Left lung (tissue), 10 donors: ENCODE data around the gene PRSS50. TPM values are rescaled to one million over a fixed set of nuclear protein-coding genes. Genes with fewer than 3 reads are reported as not detected.
A peak's percentile ranks its signal among the peaks of the same experiment; 100 is the strongest.
"Not testable (repeated sequence)": the region's sequence is repeated elsewhere in the genome, so short reads cannot be mapped to it uniquely, and the experiment has no call there.

ENCODE experiments used
- ATAC-seq: fragments of 200-7000 bp; cut with Tn5 transposase; one replicate; pipeline ENCODE4 v1.9.1; 2020; ENCODE audit warnings: moderate library complexity
- DNase-seq, 4 donors: peaks; one replicate each; pipeline ENCODE4 v3.0.0-alpha.2; 2013 to 2020
- H3K27ac ChIP-seq, 2 donors: fragments of 200-600 bp; sonication (generic) in 1 of 2; one replicate each; pipeline versions ENCODE4 v1.5.0 to v1.8.0; 2020 to 2021
- H3K27me3 ChIP-seq, 2 donors: fragments of 200-600 bp; sonication (generic) in 1 of 2; one replicate each; pipeline versions ENCODE4 v1.5.0 to v1.8.0; 2020 to 2021
- H3K36me3 ChIP-seq, 2 donors: fragments of 200-600 bp; sonication (generic) in 1 of 2; one replicate each; pipeline versions ENCODE4 v1.5.0 to v1.8.0; 2020 to 2021
- H3K4me1 ChIP-seq, 2 donors: fragments of 200-600 bp; one replicate each; pipeline ENCODE4 v1.8.0; 2021
- H3K4me3 ChIP-seq, 2 donors: fragments of 200-600 bp; sonication (generic) in 1 of 2; one replicate each; pipeline versions ENCODE4 v1.5.0 to v1.8.0; 2020 to 2021; ENCODE audit warnings: mild to moderate bottlenecking in 1 of 2
- H3K9me3 ChIP-seq, 2 donors: fragments of 200-600 bp; sonication (generic) in 1 of 2; one replicate each; pipeline versions ENCODE4 v1.5.0 to v1.8.0; 2020 to 2021
- CTCF ChIP-seq, 2 donors: fragments of 200-600 bp; sonication (generic) in 1 of 2; IDR thresholded peaks; one replicate each; pipeline versions ENCODE4 v1.5.0 to v1.8.0; 2021; ENCODE audit warnings: antibody characterized with exemption in 2 of 2
- intact Hi-C, 2 donors: fragments of 100-400 bp; cut with DNase I; formaldehyde crosslinking; loops; one replicate each; pipeline versions ENCODE4 v1.11.2 to v1.14.2; 2022
- polyA plus RNA-seq, 6 donors: library from polyadenylated mRNA; unstranded; fragments of 120-200 nt; gene quantifications; one replicate each; pipeline ENCODE4 v1.2.1, GENCODE V29; 2013; ENCODE audit not compliant: insufficient read length in 6 of 6
- total RNA-seq, 2 donors: library from RNA; stranded (reverse); fragmentation: NEBNext Ultra II Directional; extraction: Animal tissue kit (Norgen Biotek cat#: 25700); gene quantifications; one replicate each; pipeline ENCODE4 v1.2.1, GENCODE V29; 2021
- donor health status: DM: no; HTN: yes; CAD: no.
- donor health status: DM: no; HTN: no; CAD: no.

Gene PRSS50
- total and polyA plus RNA-seq, 8 donors: 0.24 to 1.1 (median 0.66) TPM

GRCh38 chr3:46705022-46705530 is 12.6 kb downstream of the PRSS50 start:
- ATAC-seq (peak; percentile 93), DNase-seq (peak; percentile 63 to 85 (median 71))
- intact Hi-C loops: loop anchor here in 1 of 2 donors (5.0 kb wide), 1 partner anchor 202 kb away; no protein-coding TSS in a partner anchor

DNA sequence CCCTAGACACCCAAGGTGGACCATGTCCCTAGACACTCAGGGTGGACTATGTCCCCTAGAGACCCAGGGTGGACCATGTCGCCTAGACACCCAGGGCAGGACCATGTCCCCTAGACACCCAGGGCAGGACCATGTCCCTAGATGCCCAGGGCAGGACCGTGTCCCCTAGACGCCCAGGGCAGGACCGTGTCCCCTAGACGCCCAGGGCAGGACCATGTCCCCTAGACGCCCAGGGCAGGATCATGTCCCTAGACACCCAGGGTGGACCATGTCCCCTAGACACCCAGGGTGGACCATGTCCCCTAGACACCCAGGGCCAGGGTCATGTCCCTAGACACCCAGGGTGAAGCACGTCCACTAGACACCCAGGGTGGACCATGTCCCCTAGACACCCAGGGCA is 13.3 kb downstream of the PRSS50 start:
- H3K9me3 ChIP-seq, intact Hi-C loops, H3K36me3 ChIP-seq, H3K27ac ChIP-seq, ATAC-seq, H3K4me3 ChIP-seq: not testable (repeated sequence)
- Histone ChIP-seq H3K27me3 (peaks cover 6 to 39% of the 10 kb centered on the region in 2 donors), H3K4me1 (peaks cover 6 to 25% of the 10 kb centered on the region in 2 donors)
- DNase-seq: peak in 1 of 4 donors; percentile 31

More at GRCh38 chr3:46705022-46705530, 12.6 kb downstream of the PRSS50 start:
- Histone ChIP-seq H3K27ac (no peak overlapping the region), H3K4me1 (peaks cover 1 to 18% of the 10 kb centered on the region in 2 donors), H3K4me3 (no peak overlapping the region), H3K9me3 (no peaks in the 10 kb centered on the region), H3K27me3 (peaks cover 6 to 39% of the 10 kb centered on the region in 2 donors), H3K36me3 (no peaks in the 10 kb centered on the region)
- TF ChIP-seq CTCF (IDR thresholded peaks at IDR 0.05): peak; percentile 97 to 98

- H3K4me1 ChIP-seq: peaks cover 6 to 28% of the 10 kb centered on the region in 2 donors
- H3K27me3 ChIP-seq: peaks cover 6 to 39% of the 10 kb centered on the region in 2 donors
- intact Hi-C loops: no loop called here
- H3K36me3 ChIP-seq: no peaks in the 10 kb centered on the region
- TF ChIP-seq CTCF (IDR thresholded peaks at IDR 0.05): no peak
- DNase-seq: peak in 1 of 4 donors; percentile 31
- H3K27ac ChIP-seq: no peak overlapping the region
- H3K4me3 ChIP-seq: no peak overlapping the region
- no peaks in the 10 kb centered on the region for H3K9me3 ChIP-seq
- no peak for ATAC-seq
Observed at GRCh38 chr3:46703013-46703520, 14.6 kb downstream of the PRSS50 start.

GRCh38 chr3:46702246-46703012 is 15.2 kb downstream of the PRSS50 start:
- ATAC-seq (no peak), DNase-seq (peak in 1 of 4 donors; percentile 44)
- no peak for TF ChIP-seq CTCF (IDR thresholded peaks at IDR 0.05)
- intact Hi-C loops: no loop called here
- H3K9me3 ChIP-seq: no peaks in the 10 kb centered on the region
- no peak overlapping the region for H3K27ac ChIP-seq
- H3K4me1 ChIP-seq: peaks cover 6 to 28% of the 10 kb centered on the region in 2 donors
- peaks cover 6 to 39% of the 10 kb centered on the region in 2 donors for H3K27me3 ChIP-seq
- no peak overlapping the region for H3K4me3 ChIP-seq
- H3K36me3 ChIP-seq: no peaks in the 10 kb centered on the region

DNA sequence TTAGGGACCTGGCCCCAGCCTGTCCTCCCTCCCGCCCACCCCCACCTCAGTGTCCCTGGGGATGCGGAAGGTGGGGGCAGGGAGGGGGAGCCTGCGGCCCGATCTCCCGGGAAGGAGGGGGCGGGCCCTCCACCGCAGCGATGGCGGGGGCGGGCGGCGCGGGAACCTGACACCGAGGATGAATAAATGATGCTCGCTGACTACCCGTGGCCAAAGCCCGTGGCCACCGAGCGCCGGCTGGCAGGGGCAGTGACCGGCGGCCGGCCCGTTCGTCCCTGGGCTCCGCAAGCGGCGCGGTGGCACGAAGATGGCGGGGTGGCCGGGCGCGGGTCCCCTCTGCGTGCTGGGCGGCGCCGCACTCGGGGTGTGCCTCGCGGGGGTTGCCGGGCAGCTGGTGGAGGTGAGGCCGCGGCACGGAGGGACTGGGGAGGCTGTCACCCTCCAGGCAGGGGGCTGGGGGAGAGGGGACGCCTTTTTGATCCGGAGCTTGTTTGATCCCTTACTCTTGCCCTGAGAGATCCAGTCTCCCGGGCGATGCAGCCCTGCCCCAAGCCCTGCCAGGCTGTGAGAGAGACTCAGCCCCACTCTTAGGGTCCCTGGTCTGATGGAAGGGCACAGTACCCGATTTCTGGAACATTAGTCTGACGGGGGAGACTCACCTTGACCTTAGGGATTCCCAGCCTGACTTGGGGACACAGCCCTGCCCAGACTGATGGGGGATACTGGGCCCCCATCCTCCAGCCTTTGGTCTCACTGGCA is 16.3 kb downstream of the PRSS50 start, which contains the start of gene TMIE:
Gene TMIE, plus strand, starts transcription at position 212 of the 759 bp plus-strand sequence. Its CDS starts 96 bp downstream, at position 308.
- ATAC-seq (no peak), DNase-seq (peak in 1 of 4 donors; percentile 78)
- peaks cover 8 to 36% of the 10 kb centered on the region in 2 donors for H3K4me1 ChIP-seq
- intact Hi-C loops: no loop called here
- H3K27ac ChIP-seq: no peak within 1 kb of the TSS
- no peaks in the 10 kb centered on the region for H3K9me3 ChIP-seq
- TF ChIP-seq CTCF (IDR thresholded peaks at IDR 0.05): no peak
- H3K36me3 ChIP-seq: no peaks in the 10 kb centered on the region
- H3K27me3 ChIP-seq: peaks cover 6 to 31% of the 10 kb centered on the region in 2 donors
- H3K4me3 ChIP-seq: peak within 1 kb of the TSS in 1 of 2 donors; percentile 16
